Measurements from ENCODE around the gene TPST2. TPM values are rescaled to one million over a fixed set of nuclear protein-coding genes. Genes with fewer than 3 reads are reported as not detected.
A peak's percentile ranks its signal among the peaks of the same experiment; 100 is the strongest.

Gene TPST2
- total and polyA plus RNA-seq, 10 of the 15 experiments (the other 5 are each of a cell fraction or from before 2014, with no cell fraction given) = 6.3 to 33.7 (median 28.4) TPM

GRCh38 chr22:26536056-26536761 is 53.7 kb downstream of the TPST2 start:
- in situ Hi-C loops (cut with MboI) (no loop called here), intact Hi-C loops (cut with micrococcal nuclease; ENCODE audit: unreplicated experiment) (no loop called here)
- FAIRE-seq = no peak
- Histone ChIP-seq H3K27me3 (replicated peaks in 1 of 2; ENCODE audit: control insufficient read depth in 2 of 2, insufficient read depth in 2 of 2, low read length in 1 of 2) (no peaks in the 10 kb centered on the region), H3K79me2 (ENCODE audit: control insufficient read depth, insufficient read depth, low read length) (no peaks in the 10 kb centered on the region), H3K4me2 (ENCODE audit: control insufficient read depth, insufficient read depth) (no peak overlapping the region), H3K27ac (ENCODE audit: control insufficient read depth, insufficient read depth) (peak overlapping the region; percentile 63; the same call in 1 of the 2 replicates), H3K4me1 (ENCODE audit: control insufficient read depth, insufficient read depth, low read length) (peaks cover 25% of the 10 kb centered on the region), H4K20me1 (ENCODE audit: control insufficient read depth, insufficient read depth) (no peaks in the 10 kb centered on the region), H3K9ac (ENCODE audit: control insufficient read depth, insufficient read depth, low read length) (no peak overlapping the region), H3K36me3 (ENCODE audit: control insufficient read depth in 2 of 2, insufficient read depth in 2 of 2, low read length in 1 of 2) (peaks cover 1 to 9% of the 10 kb centered on the region in 2 experiments; a peak in 3 of 4 replicates), H3K9me3 (replicated peaks; ENCODE audit: control insufficient read depth, insufficient read depth, low read length) (no peaks in the 10 kb centered on the region), H2AFZ (ENCODE audit: control insufficient read depth, low read depth, low read length) (no peak overlapping the region), H3K4me3 (no peak overlapping the region)
- CTCF ChIA-PET = interaction anchor here (1.1 to 6.1 kb wide), 2 partner anchors 33 to 53 kb away, joined by 3 to 44 read pairs; partner anchors contain the start of genes HPS4 and SRRD
- POLR2A ChIA-PET = interaction anchor here (0.7 kb wide), 1 partner anchor 10 kb away, joined by 3 read pairs; no protein-coding TSS in a partner anchor
- ATAC-seq = no peak
- RAD21 ChIA-PET (ENCODE audit: unreplicated experiment) = interaction anchor here (1.0 kb wide), 1 partner anchor 29 kb away, joined by 4 read pairs; no protein-coding TSS in a partner anchor
- no TSS peak for BruUV-seq (replicated peaks)
- SMC1A ChIA-PET (ENCODE audit: uncharacterized antibody, unreplicated experiment) = interaction anchor here (0.6 to 2.0 kb wide), 2 partner anchors 13 to 33 kb away, joined by 3 to 7 read pairs; no protein-coding TSS in a partner anchor
- no peak for DNase-seq (ENCODE audit: low read depth, low spot score)
- WGBS (ENCODE audit: insufficient coverage, insufficient replicate concordance, low lambda C conversion rate, missing lambda C conversion rate) = 65% methylated on average over 12 of the region's 12 CpGs
- TF ChIP-seq EGR1 (IDR thresholded peaks at IDR 0.05; ENCODE audit: borderline replicate concordance in 1 of 2, low read depth in 2 of 2, low read length in 2 of 2) (no peak), EZH2 (IDR thresholded peaks at IDR 0.05; ENCODE audit: borderline replicate concordance, control insufficient read depth, low read depth, low read length) (no peak), RCOR1 (conservative IDR thresholded peaks at IDR 0.05; ENCODE audit: low read depth, low read length) (no peak), BHLHE40 (IDR thresholded peaks at IDR 0.05; ENCODE audit: borderline replicate concordance in 1 of 2, low read depth in 2 of 2, low read length in 1 of 2) (no peak), CEBPZ (IDR thresholded peaks at IDR 0.05; ENCODE audit: low read depth, low read length) (no peak), IRF3 (IDR thresholded peaks at IDR 0.05) (no peak), RAD21 (IDR thresholded peaks at IDR 0.05; ENCODE audit: insufficient read depth, low read depth, low read length) (no peak), NR2C2 (IDR thresholded peaks at IDR 0.05; ENCODE audit: borderline replicate concordance, control insufficient read depth, insufficient read length, low read depth) (no peak), BCL11A (IDR thresholded peaks at IDR 0.05; ENCODE audit: low read depth, low read length) (no peak), YY1 (IDR thresholded peaks at IDR 0.05; ENCODE audit: low read depth, low read length) (no peak), SUZ12 (IDR thresholded peaks at IDR 0.05; ENCODE audit: unreplicated experiment) (no peak), NFYB (IDR thresholded peaks at IDR 0.05; ENCODE audit: insufficient read depth, low read depth, low read length) (no peak), CBFB (IDR thresholded peaks at IDR 0.05; ENCODE audit: low read depth) (no peak), ZZZ3 (IDR thresholded peaks at IDR 0.05; ENCODE audit: control insufficient read depth, insufficient read length, low read depth) (no peak), SMARCA5 (IDR thresholded peaks at IDR 0.05) (no peak)
- TF ChIP-seq, protein P1, sequence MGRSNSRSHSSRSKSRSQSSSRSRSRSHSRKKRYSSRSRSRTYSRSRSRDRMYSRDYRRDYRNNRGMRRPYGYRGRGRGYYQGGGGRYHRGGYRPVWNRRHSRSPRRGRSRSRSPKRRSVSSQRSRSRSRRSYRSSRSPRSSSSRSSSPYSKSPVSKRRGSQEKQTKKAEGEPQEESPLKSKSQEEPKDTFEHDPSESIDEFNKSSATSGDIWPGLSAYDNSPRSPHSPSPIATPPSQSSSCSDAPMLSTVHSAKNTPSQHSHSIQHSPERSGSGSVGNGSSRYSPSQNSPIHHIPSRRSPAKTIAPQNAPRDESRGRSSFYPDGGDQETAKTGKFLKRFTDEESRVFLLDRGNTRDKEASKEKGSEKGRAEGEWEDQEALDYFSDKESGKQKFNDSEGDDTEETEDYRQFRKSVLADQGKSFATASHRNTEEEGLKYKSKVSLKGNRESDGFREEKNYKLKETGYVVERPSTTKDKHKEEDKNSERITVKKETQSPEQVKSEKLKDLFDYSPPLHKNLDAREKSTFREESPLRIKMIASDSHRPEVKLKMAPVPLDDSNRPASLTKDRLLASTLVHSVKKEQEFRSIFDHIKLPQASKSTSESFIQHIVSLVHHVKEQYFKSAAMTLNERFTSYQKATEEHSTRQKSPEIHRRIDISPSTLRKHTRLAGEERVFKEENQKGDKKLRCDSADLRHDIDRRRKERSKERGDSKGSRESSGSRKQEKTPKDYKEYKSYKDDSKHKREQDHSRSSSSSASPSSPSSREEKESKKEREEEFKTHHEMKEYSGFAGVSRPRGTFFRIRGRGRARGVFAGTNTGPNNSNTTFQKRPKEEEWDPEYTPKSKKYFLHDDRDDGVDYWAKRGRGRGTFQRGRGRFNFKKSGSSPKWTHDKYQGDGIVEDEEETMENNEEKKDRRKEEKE (IDR thresholded peaks at IDR 0.05) = no peak
